Choroid plexus epithelial cell (primary cell): ENCODE results near the gene ZNRF1.
"Not testable (repeated sequence)": the region's sequence is repeated elsewhere in the genome, so short reads cannot be mapped to it uniquely, and the experiment has no call there.

Source experiments
- DNase-seq: peaks from one replicate; pipeline ENCODE4 v3.0.0-alpha.2; 2010; ENCODE audit warnings: low read depth
- H3K4me3 ChIP-seq: 2 replicates; pipeline ENCODE4 v1.5.1; 2011; ENCODE audit warnings: low read depth, mild to moderate bottlenecking, control low read depth, low read length, moderate library complexity
- TF ChIP-seq, protein P1 (sequence below): conservative IDR thresholded peaks from 2 replicates; pipeline ENCODE4 v1.5.1; 2011; ENCODE audit warnings: low read depth, mild to moderate bottlenecking, control low read depth, inconsistent platforms, low read length, moderate library complexity

The ZNRF1 gene

DNA sequence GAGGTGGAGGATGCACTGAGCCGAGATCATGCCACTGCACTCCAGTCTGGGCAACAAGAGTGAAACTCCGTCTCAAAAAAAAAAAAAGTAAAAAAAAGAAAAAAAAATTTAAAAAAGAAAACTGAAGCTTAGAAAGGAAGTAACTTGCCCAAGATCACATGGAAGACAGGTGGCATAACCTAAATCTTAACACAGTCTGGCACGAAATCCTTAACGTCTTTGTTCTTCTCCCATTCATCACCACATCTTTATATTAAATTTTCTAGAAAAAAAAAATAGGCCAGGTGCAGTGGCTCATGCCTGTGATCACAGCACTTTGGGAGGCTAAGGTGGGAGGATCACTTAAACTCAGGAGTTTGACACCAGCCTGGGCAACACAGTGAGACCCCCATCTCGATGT, 23.2 kb upstream of the ZNRF1 start:
- TF ChIP-seq, protein P1, sequence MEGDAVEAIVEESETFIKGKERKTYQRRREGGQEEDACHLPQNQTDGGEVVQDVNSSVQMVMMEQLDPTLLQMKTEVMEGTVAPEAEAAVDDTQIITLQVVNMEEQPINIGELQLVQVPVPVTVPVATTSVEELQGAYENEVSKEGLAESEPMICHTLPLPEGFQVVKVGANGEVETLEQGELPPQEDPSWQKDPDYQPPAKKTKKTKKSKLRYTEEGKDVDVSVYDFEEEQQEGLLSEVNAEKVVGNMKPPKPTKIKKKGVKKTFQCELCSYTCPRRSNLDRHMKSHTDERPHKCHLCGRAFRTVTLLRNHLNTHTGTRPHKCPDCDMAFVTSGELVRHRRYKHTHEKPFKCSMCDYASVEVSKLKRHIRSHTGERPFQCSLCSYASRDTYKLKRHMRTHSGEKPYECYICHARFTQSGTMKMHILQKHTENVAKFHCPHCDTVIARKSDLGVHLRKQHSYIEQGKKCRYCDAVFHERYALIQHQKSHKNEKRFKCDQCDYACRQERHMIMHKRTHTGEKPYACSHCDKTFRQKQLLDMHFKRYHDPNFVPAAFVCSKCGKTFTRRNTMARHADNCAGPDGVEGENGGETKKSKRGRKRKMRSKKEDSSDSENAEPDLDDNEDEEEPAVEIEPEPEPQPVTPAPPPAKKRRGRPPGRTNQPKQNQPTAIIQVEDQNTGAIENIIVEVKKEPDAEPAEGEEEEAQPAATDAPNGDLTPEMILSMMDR: no peak
- no peak for DNase-seq
- H3K4me3 ChIP-seq: no peak overlapping the region

DNA sequence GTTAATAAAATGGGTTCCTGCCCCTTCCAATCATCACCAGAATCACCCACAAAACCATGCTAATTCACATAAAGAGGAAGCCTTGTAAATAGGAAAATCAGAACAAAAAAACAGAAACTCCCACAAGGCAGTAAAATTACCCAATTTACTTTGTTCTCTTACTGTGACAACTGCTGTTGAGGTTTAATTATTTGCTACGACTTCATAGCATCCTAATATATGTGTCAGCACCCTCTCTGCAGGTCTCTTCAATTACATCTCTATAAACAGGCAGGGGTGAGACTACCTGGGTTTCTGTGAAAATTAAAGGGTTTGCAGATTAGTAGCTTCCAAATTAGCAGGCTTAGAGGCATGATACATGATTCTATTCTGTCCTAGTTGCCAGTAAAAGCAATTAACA, 16.6 kb upstream of the ZNRF1 start:
- H3K4me3 ChIP-seq: no peak overlapping the region
- no peak for DNase-seq
- TF ChIP-seq, protein P1: no peak

DNA sequence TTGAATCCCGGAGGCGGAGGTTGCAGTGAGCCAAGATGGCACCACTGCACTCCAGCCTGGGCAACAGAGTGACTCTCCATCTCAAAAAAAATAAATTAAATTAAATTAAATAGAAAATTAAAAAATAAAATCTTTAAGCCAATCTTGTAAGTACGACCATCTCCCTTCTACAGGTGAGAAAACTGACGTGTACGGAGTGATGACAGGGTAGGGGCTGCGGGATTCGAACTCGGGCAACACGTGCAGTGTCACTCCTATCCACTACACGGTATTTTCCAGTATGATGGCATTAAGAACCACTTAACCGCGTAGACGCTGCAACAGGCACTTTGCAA, 14.7 kb upstream of the ZNRF1 start:
- peak overlapping the region; percentile 100 for H3K4me3 ChIP-seq
- DNase-seq: no peak
- TF ChIP-seq, protein P1: no peak

DNA sequence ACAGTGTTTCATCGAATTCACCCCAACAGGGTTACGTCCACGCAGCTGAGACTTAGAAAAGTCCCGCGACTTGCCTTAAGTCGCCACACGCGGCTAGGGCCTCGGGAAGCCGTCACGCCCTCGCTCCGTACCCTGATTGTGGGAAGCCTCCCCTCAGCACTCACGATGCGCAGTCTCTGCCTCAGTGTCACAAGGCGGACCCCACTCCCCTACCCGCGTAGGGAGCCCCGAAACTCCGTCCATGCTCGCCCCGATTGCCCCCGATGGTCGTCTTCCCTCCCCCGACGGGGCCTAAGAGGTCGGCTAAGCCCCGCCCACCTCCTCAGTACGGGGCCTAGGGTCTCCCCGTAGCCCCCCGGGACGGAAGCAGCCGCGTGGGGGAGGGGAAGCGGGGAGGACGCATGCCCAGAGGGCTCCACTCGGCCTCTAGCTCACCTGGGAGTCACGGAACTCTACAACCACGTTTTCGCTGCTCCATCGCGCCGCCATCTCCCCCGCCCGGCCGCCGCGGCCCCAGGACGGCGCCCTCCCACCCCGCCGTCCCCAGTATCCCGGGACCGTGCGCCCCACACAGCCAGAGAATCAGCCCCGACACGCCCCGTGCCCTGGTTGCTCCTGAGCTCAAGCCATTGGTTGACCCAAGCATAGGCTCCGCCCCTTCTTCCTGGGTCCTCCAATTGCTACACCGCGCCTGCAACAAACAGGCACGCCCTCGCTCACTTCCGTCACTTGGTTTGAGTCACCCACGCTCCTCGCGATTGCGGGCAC, 14.1 kb upstream of the ZNRF1 start, which contains the start of gene WDR59:
WDR59 (minus strand) TSS at position 595 of the 768 bp plus-strand sequence; CDS start at position 489, 106 bp downstream.
- peak within 1 kb of the TSS; percentile 100 for H3K4me3 ChIP-seq
- peak; percentile 99 for DNase-seq
- TF ChIP-seq, protein P1: no peak

DNA sequence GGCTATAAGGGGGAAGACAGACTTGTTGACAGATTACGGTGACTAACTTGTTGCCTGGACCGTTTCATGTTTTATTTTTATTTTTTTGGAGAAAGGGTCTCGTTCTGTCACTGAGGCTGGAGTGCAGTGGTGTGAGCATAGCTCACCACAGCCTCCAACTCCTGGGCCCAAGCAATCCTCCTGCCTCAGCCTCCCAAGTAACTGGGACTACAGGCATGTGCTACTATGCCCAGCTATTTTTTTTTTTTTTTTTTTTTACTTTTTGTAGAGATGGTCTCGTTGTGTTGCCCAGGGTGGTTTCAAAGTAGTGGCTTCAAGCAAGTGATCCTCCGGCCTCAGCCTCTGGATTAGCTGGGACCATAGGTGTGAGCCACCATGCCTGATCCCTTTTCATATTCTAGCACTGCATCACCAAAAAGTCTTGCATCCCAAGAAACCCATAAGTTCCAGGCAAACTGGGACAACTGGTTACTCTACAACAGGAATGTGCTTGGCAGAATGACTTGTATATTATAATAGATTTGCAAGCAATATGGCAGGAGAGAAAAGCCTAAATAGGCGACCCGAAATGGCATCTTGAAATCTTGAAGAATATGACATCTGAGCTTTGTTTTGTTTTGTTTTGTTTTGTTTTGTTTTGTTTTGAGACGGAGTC, 11.7 kb upstream of the ZNRF1 start:
- DNase-seq: no peak
- no peak overlapping the region for H3K4me3 ChIP-seq
- TF ChIP-seq, protein P1: no peak

DNA sequence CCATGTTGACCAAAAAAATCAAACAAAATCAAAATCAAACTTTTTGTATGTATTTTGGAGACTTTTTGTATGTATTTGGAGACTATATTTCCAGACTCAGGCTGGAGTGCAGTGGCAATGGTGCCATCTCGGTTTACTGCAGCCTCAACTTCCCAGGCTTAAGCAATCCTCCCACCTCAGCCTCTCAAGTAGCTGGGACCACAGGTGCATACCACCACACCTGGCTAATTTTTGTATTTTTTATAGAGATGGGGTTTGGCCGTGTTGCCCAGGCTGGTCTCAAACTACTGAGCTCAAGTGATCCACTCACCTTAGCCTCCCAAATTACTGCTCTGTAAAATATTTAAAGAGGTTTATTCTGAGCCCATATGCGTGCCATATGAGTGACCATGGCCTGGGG, 9.0 kb upstream of the ZNRF1 start:
- not testable (repeated sequence) for H3K4me3 ChIP-seq, DNase-seq

DNA sequence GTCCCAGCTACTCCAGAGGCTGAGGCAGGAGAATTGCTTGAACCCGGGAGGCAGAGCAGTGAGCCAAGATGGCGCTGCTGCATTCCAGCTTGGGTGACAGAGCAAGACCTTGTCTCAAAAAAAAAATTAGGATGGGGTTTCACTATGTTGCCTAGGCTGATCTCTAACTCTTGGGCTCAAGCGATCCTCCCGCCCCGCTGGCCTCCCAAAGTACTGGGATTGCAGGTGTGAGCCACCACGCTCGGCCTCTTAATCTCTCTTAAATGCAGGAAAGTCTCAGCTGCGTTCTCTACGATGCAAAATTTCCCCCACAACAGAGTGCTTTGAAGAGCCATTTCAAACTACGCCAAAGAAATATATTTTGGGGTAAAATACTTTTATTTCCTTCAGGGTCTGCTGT, 8.0 kb upstream of the ZNRF1 start:
- no peak for DNase-seq
- H3K4me3 ChIP-seq: no peak overlapping the region
- TF ChIP-seq, protein P1: no peak
